GM18498 (cell line): Measurements from ENCODE around the gene SLC48A1.

Experiments
- ATAC-seq: cut with Tn5 transposase; IDR thresholded peaks from one replicate; pipeline ENCODE4 v1.9.1; 2021; ENCODE audit warnings: mild to moderate bottlenecking, moderate library complexity; ENCODE audit not compliant: unreplicated experiment

The SLC48A1 gene

DNA sequence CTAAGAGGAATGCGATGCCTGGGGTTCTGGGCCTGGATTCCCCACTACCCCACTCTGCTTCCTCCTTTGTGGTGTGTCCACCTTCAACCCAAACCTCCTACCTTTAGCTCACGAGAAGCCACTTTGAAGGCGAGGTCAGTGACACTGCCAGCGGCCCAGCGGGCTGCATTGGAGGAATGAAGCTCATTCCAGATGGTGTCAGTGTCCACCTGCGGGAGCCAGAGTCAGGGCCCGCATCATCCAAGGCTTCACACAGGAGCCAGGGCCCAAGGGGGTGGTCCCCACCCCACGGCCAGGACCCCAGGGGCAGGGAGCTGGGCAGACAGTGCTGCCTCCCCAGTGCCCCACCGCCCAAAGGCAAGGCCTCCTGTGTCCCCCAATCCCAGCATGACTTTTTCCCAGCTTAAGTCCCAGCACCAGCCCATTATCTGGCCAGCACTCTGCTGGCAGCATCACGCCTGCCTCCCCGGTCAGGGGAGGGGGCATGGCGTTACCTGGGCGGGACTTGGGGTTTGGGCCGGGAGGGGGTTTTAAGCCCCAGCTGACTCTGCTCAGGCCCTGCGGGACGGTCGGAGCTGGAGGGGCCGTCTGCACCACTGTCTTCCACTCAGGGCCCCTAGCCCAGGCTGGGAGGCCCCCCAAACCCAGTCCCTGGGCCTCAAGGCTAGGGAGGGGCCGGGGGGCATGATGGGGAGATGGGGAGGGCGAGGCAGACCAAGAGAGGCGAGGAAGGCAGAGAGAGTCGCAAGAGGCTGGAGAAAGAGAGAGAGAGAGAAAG, 16.9 kb downstream of the SLC48A1 start:
- no peak for ATAC-seq

DNA sequence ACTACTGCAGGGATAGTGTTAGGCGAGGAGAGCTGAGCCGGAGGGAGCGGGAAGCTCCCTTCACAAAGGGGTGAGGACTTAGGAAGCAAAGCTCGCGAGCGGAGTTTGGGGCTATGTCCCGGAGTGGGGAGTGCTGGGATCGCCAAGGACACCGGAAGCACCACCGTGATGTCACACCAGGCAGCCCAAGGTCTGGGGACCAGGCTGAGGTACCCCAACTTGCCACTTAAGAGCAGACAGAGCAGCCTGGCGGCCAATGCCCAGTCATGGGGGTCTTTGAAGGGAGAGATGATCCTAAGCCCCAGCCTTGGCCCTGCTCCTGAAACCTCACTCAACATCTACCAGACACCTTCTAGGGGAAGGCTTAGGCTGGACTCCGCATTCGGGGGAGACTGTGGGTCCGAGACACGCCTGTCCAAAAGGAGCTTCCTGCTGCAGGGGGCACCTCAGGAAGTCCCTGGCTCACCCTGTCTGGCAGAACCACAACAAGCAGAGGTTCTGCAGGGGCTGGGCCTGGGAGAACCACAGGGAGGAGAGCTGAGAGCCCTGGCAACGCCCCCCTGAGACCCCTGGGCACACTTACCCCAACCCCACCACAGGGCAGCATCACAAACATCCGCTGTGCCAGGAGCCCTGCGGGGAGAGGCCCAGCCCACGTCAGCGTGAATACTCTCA, 17.8 kb downstream of the SLC48A1 start:
- no peak for ATAC-seq

DNA sequence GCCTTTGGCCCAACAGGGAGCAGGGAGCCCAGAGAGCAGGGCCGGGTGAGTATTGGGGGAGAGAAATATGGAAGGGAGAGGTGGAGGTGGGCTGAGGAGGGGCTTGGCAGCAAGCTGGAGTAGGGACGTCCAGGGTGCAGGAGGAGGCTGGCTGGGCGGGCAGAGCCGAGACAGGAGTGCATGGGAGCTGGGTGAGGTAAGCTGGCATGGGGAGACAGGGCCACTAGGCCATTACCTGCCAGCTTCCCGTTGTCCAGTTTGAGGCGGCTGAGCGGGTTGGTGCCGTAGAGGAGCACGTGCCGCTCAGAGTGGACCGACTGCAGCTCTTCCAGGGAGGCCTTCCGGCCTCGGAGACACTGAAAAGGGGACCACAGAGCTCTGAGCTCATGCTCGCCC, 18.3 kb downstream of the SLC48A1 start:
- no peak for ATAC-seq

DNA sequence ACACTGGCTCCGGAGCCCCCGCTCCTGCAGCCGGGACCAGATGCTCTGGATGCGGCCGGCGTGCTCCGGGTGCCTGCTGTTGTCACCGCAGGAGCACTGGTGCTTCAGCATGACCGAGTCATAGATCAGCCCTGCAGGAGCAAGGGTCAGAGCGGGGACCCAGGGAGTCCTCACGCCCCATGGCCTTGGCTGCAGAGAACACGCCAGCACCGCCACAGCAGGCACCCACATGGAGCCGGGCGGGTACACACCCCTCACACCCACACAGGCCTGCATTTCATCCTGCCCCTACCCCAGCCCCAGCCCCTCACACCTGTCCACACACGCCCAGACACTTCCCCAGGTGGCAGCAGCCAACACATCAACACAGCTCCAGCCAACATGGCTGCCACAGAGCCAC, 18.8 kb downstream of the SLC48A1 start:
- no peak for ATAC-seq

DNA sequence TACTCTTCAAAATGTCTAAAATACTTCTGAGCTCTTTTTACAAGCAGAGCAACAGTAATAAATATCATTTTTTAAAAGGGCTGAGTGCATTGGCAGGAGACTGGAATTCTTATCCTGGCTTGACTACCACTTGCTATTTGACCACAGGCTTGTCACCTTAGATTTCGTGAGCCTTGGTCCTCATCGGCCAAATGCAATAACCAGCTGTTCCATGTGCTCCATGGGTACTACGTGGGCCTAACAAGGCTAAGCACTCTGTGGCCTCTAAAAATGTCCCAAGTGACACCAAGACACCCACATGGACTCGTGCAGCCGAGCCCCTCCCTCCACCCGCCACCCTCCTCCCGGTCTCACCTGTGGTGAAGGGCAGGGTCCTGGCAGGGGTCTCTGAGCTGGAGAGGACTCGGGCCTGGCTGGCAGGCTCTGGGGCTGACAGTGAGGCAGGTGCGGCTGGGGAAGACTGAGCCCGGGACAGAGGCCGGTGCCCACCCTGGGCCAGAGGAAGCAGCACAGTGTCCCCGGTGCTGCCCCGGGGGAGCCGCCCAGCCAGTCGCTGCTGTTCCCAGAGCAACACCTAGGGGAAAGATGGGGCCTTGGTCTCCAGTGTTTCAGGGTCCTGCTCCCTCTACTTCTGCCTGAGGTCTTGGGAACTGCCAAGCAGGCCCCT, 20.1 kb downstream of the SLC48A1 start:
- no peak for ATAC-seq

DNA sequence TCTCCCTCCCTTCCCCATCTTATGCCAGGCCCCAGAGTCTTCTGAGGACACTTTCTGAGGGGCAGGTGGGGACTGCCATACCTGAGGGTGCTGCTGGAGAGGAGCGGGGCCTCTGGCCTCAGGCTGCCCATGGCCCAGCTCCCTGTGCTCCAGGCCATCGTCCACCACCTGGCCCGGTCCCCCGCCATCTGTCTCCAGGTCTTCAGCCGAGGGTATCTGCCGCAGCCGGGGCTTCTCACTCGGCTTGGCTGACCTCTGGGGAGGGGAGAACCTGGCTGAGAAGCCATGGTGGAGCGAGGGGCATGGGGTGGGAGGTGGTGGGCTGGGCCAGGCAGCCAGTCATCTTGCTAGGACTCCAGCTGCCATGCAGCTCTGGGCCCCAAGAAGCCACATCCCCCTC, 21.6 kb downstream of the SLC48A1 start:
- ATAC-seq, result no peak

DNA sequence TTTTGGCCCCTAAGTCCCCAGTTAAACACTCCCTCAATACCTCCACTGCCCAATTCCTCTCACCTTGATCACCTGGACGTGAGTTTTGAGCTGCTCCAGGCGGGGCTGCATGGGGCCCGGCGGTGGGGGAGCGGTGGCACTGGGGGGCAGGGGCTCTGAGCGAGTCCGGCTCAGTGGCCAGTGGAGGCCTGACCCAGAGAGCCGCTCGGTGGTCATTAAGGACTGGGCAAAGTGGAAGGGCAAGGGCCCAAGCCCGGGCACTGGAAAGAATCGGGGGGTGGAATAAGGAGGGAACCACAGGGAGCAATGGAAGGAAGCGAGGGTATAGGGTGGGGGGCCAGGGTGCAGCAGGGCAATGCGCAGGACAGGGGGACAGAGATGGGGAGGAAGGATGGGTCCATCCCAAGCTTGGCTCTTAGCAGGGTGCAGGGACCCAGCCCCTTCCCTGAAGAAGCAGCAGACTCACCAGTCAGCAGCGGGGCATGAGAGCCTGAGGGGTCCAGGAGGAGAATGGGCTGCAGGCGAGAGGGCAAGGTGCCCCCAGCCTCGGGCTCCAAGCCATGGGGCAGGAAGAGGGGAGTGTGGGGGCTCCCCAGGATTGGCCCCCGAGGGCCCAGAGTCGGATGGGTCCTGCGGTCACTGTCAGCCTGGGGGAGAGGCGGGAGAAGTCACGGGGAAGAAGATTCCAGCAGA, 22.2 kb downstream of the SLC48A1 start:
- ATAC-seq, result no peak

DNA sequence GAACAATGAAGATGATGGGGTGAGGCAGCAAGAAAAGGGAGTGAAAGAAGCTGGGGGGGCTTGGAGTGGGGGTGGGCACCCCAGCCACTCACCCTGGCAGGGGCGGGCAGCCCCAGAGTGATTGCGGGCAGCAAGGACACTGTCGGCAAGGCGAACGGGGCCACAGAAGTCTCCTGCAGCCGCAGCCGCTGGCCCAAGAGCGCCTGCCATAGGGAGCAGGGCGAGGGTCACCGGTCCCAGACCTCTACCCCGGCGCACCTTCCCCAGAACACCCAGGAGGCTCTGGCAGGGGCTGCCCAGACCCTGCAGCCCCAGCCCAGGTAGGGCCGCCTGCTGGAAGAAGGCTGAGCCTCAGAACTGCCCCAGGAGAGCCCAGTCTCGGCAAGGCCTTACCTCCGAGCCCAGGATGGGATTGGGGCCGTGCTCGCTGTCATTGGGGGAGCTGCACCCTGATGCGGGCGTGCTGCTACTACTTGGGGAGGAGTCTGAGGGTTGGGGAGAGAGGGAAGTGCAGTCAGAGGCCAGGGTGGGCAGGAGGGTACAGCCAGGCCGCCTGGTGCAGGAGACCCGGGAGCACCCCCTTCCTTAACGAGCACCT, 22.9 kb downstream of the SLC48A1 start:
- no peak for ATAC-seq

DNA sequence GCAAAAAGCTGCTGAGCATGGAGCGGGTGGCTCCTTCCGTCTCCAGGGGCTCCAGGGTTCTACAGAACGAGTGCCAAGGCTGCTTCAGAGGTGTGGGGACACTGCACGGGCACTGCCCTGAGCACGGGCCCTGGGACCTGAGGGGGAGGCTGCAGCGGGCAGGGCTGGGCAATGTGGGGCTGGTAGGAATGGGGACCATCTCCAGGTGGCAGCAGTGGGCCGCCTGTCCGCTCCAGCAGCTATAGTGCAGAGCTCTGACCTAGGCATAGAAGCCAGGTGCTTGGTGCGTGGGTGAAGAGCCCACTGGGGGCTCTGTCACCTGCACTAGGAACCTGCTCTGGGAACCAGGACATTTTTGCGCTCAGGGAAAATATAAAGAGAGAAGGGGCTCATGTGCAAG, 24.4 kb downstream of the SLC48A1 start:
- ATAC-seq, result no peak

DNA sequence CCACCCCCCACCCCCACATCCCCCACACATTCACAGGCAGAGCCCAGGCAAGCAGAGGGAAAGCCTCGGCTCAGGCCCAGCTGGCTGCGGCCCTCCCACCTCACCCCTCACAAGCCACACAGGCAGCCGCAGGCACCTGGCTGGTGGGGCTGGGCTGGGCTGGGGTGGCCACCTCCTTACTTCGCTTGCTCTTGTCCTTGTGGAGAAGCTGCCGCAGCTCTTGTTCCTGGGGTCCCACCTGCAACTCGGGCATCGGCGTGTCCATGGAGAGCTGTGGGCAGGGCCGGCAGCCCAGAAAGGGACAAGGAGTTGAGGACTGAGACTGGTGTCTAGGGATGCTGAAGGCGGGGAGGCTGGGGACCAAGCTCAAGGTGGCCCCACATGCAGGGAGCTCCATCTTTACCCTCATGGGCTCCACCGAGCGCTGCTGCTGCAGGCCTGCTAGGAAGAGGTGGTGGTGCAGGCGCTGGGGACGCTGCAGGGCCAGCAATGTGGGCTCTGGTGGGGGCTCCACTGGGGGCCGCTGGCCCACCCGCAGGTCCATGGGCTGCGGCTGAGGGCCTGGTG, 25.4 kb downstream of the SLC48A1 start:
- ATAC-seq, result no peak

DNA sequence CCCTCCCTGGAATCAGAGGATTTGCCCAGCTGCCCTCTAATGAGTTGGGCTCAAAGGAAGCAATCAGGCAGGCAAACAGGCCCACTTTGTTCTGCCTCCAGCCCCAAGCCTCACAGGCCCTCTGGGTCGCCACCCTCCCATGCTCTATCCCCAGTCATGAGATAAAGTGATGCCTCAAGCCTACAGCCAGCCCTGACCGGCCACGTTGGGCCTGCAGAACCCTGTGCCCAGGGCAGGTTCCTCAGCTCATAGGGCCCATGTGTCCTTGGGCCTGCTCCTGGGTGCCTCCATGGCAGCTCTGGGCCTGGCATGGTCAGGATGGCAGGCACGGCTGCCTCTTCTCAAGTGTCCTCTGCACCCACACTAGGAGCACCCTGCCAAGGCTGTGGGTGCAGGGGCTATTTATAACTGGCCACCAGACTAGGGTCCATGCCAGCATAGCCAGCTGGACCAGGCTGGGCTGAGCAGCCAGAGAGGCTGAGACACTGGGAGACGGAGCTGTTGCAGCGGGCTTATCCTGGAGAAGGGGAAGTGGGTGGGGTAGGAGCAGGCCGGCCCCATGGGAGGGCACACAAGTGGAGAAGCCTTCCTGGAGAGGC, 26.4 kb downstream of the SLC48A1 start:
- no peak for ATAC-seq

DNA sequence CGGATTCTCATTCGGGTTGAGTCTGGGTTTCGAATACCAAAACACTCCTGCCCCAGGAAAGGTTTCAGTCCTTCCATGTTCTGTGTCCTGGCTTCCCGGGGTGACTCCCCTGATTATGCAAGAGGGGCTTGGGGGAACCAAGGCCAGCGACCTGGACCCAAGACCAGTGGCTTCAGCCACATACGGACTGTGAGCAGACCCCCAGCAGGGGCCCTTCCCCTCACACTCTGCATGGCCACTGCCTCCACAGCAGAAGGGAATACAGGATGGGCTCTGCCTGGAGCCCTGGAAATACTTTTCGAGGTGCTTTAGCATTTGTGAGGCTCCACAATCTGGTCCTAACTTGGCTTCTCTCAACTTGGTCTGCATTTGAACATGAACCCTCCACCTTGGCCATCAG, 27.5 kb downstream of the SLC48A1 start:
- ATAC-seq, result no peak

DNA sequence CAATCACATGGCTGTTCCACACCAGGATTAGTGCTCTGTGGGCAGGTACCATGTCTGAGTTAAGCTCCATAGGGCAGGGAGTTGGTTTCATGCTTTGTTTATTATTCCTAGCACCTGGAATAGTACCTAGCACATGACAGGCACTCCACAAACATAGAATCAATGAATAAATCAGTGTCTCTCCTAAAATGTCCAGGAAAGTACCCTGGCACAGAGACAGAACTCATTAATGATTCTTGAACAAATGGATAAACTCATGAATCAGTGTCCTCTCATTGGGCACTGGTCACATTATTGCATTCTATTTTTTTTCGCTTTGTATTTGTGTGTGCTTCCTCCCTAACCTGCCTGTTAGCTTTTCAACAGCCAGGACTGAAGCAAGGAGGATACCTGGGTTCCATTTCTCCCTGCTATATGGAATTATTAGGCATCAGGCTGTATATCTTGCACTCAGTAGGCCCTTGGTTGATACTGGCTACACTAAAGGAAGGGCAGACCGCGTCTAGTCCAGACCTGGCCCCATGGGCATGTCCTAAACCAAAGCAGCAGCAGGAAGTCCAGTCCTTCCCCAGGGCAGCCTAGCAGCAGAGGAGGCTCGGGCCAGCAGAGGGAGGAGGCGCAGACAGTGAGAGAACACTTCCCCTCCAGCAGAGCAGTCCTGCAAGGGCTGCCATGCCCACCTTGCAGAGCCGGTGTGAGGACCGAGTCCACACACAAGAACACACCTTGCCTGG, 28.3 kb downstream of the SLC48A1 start:
- ATAC-seq, result no peak

DNA sequence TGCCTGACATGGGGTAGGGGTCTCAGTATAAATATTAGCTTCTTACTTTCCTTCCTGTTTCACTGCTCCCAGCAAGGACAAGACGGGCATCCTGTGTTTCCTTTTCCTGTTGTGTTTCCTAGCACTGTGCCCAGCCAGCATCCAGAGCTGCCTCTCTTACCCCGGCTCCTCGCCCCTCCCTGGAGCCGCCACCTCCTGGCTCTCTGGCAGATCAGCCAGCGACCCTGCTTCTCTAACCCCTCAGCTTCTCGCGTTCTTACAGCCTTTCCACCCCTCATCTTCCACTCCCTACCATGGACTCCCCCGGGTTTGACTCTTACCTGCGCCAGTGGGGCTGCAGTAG, 28.8 kb downstream of the SLC48A1 start:
- no peak for ATAC-seq

DNA sequence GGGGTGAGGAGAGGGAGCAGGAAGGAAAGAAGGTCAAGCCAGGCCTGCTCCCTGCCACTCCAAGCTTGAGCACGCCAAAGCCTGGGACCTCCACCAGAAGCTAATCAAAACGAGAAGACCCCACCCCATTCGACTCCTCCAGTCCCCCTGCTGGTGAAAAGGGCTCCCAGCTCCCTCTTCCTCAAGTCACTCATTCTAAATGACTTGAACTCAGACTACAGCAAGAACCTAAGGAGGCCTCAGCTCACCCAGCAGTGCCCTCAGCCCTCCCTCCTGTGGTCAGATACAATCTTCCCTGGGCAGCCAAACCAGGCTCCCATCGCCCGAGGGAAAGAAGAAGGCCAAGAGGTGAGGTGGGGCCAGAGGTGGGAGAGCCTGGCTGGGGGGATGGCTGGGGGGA, 29.3 kb downstream of the SLC48A1 start:
- ATAC-seq, result no peak

DNA sequence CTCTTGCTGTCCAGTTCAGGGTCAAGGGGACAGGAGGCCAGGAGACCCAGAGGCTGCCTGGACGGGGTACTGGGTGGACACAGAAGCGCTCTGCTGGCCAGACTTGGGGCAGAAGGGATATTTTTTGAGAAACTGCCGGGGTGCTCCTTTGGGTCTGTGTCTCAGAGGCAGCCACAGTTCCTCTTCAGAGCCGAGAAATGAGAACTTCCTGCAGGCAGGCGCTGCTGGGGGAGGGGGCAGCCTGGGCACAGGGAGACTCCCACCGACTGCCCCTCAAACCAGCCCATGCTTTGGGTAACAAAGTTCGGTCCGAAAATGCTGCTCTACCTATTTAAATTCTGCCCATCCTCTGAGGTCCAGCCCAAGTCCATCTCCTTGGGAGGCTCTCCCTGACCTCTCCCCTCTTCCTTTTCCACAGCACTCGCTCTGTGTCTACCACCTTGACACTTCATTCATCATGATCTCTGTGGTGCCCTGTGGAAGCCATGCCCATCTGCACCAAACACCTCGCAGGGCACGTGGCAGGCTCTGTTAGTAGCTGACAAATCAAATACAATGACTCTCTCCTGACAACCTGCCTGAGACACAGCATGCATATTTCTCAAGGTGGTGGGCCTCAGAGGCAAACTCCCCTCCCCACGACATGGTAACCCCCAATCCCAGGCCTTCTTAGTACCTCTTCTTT, 30.3 kb downstream of the SLC48A1 start:
- no peak for ATAC-seq

DNA sequence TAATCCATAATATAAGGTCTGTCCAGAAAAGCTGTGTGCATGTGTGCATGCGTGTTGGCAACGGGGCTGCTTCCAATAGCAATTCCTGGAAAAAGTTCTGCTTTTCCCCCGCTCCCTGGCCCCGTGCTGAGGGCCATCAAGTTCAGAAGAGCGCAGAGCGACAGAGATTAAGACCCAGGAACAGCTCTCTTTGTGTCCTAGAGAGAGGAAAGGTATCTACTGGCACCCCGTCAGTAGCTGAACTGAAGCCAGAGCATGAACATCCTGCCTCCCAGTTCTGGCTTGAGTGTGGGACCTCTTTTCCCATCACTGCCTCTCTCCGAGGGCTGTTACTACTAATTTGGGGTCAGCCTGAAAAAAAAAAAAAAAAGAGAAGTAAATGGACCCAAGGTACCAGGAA, 31.1 kb downstream of the SLC48A1 start:
- no peak for ATAC-seq

DNA sequence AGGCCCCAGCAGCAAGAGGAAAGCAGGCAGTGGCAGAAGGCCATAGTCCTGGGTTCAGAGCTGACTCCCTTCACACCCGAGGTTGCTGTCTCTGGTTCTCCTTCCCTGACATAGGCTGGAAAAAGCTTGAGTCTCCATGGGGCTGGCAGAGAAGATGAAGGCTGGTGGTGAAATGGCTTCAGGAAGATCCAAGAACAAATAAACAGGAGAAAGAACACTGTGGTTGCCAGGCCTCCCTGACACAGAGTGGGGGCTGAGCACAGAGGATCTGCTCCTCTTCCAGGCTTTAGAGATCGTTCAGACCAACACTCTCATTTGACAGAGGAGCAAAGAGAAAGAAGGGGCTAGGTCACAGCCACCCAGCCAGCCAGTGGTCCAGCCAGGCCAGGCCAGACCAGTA, 32.4 kb downstream of the SLC48A1 start:
- no peak for ATAC-seq

DNA sequence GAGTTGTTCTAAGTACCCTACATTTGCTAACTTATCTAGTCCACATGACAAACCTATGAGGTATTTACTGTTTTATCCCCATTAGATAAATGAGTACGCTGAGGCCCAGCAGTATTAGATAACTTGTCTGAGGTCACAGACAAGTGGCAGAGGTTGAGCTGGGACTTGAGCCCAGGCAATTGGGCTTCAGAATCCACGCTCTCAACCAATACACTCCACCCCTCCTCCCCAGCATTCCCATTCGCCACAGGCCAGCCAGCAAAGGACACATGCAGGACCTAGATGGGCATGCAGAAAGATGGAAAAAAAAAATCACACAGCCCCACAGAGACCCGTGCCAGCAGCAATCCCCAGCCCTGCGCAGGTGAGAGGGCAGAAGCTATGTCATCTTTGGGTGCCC, 34.3 kb downstream of the SLC48A1 start:
- ATAC-seq, result no peak
